B cell (primary cell): ENCODE data around the gene RAD51B.

Source experiments
- EZH2 ChIP-seq: IDR thresholded peaks from 2 replicates; pipeline ENCODE4 v1.6.1; 2012; ENCODE audit warnings: borderline replicate concordance, low read depth, mild to moderate bottlenecking, moderate library complexity, low read length; ENCODE audit not compliant: insufficient read depth, poor library complexity, severe bottlenecking
- TF ChIP-seq, protein P1 (sequence below): fragments of 200-600 bp; IDR thresholded peaks from one replicate; pipeline ENCODE4 v1.8.0; 2022; ENCODE audit warnings: antibody characterized with exemption, mild to moderate bottlenecking

DNA sequence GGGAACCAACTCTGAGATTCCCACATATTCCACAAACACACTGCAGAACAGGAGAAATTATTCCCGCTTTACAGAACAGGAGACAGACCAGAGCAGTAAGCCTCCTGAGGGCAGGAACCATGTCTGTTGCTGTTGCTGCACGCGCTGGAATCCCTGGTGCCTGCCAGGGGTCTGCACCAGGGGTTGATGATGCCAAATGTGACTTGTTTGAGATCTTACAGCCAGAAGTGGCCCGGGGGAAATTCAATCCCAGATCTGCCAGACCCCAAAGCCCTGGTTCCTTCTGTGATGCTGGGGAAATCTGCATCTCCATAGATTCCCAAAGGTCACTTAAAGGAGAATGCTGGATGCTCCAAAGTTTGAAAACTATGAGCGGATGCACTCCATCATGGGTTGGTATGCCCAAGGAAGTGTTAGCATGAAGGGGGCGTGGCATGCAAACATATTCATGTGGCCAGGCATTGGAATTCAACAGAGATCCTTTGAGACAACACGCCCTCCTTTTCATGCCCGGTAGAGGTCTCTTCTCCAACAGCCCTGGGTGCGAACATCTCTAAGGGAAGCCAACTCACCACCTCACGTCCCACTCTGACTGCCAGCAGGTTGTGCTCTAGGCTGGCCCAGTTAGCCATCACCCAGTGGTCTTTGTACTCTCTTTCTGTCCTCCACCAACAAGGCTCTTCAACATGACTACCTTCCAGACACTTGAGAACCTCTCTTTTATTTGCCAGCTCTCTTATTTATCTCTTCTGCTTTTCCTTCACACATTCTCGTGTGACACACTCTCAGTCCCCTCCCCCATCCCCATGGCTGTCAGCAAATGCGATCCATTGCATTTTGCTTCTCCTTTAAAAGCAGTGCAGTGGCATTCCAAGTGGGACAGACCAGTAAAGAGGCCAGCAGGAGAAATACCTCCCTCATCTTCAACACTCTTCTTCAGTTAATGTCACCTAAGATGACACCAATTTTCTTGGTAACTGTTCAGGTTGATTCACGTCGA, 841.9 kb downstream of the RAD51B start:
- TF ChIP-seq, protein P1, sequence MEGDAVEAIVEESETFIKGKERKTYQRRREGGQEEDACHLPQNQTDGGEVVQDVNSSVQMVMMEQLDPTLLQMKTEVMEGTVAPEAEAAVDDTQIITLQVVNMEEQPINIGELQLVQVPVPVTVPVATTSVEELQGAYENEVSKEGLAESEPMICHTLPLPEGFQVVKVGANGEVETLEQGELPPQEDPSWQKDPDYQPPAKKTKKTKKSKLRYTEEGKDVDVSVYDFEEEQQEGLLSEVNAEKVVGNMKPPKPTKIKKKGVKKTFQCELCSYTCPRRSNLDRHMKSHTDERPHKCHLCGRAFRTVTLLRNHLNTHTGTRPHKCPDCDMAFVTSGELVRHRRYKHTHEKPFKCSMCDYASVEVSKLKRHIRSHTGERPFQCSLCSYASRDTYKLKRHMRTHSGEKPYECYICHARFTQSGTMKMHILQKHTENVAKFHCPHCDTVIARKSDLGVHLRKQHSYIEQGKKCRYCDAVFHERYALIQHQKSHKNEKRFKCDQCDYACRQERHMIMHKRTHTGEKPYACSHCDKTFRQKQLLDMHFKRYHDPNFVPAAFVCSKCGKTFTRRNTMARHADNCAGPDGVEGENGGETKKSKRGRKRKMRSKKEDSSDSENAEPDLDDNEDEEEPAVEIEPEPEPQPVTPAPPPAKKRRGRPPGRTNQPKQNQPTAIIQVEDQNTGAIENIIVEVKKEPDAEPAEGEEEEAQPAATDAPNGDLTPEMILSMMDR, result no peak
- TF ChIP-seq EZH2, result no peak
